Upper lobe of left lung (tissue), 6 donors: Measurements from ENCODE around the gene TAF11L3. TPM values are rescaled to one million over a fixed set of nuclear protein-coding genes. Genes with fewer than 3 reads are reported as not detected.
"Not testable (repeated sequence)": the region's sequence is repeated elsewhere in the genome, so short reads cannot be mapped to it uniquely, and the experiment has no call there.

Source experiments
- ATAC-seq, 2 donors: fragments of 200-7000 bp; cut with Tn5 transposase; one replicate each; pipeline ENCODE4 v1.9.1; 2022; ENCODE audit warnings: mild to moderate bottlenecking in 2 of 2, moderate library complexity in 2 of 2; ENCODE audit not compliant: low FRiP score in 2 of 2
- DNase-seq, 2 donors: peaks; one replicate each; pipeline ENCODE4 v3.0.0-alpha.2; 2019 to 2020
- H3K27ac ChIP-seq, 4 donors: fragments of 200-600 bp; sonication (generic); one replicate each; pipeline ENCODE4 v1.5.1; 2016 to 2019
- H3K27me3 ChIP-seq, 4 donors: fragments of 200-600 bp; sonication (generic); one replicate each; pipeline ENCODE4 v1.5.1; 2017 to 2019
- H3K36me3 ChIP-seq, 4 donors: fragments of 200-600 bp; sonication (generic); one replicate each; pipeline ENCODE4 v1.5.1; 2016 to 2019
- H3K4me1 ChIP-seq, 4 donors: fragments of 200-600 bp; sonication (generic); one replicate each; pipeline ENCODE4 v1.5.1; 2018 to 2019
- H3K4me3 ChIP-seq, 4 donors: fragments of 200-600 bp; sonication (generic); one replicate each; pipeline ENCODE4 v1.5.1; 2017 to 2019; ENCODE audit warnings: mild to moderate bottlenecking in 2 of 4, moderate library complexity in 1 of 4
- H3K9me3 ChIP-seq, 4 donors: fragments of 200-600 bp; sonication (generic); one replicate each; pipeline ENCODE4 v1.5.1; 2018 to 2019
- EP300 ChIP-seq, 4 donors: sonication (generic); formaldehyde crosslinking; IDR thresholded peaks; one replicate each; pipeline ENCODE4 v1.5.1; 2017; ENCODE audit warnings: antibody characterized with exemption in 4 of 4, control low read depth in 2 of 4
- POLR2A ChIP-seq, 4 donors: fragments of 450-650 bp; IDR thresholded peaks; one replicate each; pipeline ENCODE4 v1.5.1; 2016 to 2017; ENCODE audit warnings: antibody characterized with exemption in 4 of 4, mild to moderate bottlenecking in 2 of 4
- POLR2AphosphoS5 ChIP-seq, 2 donors: sonication (generic); formaldehyde crosslinking; IDR thresholded peaks; one replicate each; pipeline ENCODE4 v1.5.1; 2017; ENCODE audit warnings: antibody characterized with exemption in 2 of 2
- WGBS, 2 donors: methylation state at CpG; one replicate each; pipeline ENCODE4 v1.1.5; 2017 to 2018; 5-methylcytosine and 5-hydroxymethylcytosine counted together
- total RNA-seq, 6 donors: library from RNA; depleted of rRNA in 4 of 6; stranded (reverse); fragments of >200 nt in 4 of 6; gene quantifications; one replicate each; pipeline versions ENCODE4 v1.1.0 to v1.2.1, GENCODE V29; 2016 to 2021
- TF ChIP-seq, protein P1 (sequence below), 6 experiments: fragments of 450-650 bp in 4 of 6; fragments of 200-600 bp in 2 of 6; sonication (generic) in 2 of 6; IDR thresholded peaks; one replicate each; pipeline ENCODE4 v1.5.1; 2016 to 2019; ENCODE audit warnings: antibody characterized with exemption in 6 of 6
- donor health status: DM: no; HTN: no; CAD: no; lungs with moderate emphysema.
- donor health status: DM: no; HTN: yes; CAD: no; lungs with severe emphysema.

TAF11L3 gene
- total RNA-seq, 6 donors from 2014 or later: not detected

DNA sequence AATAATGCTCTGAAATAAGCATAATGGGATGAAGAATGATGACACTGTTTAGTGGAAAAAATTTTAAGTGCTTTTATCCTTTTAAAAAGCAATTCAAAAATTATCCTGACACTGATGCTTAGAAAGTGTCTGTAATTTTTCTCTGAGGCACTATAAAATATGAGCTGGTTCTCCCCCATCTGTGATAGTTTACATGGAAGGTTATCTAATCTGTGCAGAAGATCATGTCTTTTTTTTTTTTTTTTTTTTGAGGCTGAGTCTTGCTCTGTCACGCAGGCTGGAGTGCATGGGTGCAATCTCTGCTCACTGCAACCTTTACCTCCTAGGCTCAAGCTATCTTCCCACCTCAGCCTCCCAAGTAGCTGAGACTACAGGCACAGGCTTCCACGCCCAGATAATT is 35.4 kb upstream of the TAF11L3 start:
- DNase-seq (no peak), ATAC-seq (no peak)
- Histone ChIP-seq H3K4me1 (no peaks in the 10 kb centered on the region), H3K27me3 (no peaks in the 10 kb centered on the region), H3K4me3 (no peak overlapping the region), H3K36me3 (no peaks in the 10 kb centered on the region), H3K27ac (no peak overlapping the region), H3K9me3 (no peaks in the 10 kb centered on the region)
- 58 to 71% methylated on average over 2 of the region's 2 CpGs for WGBS, 2 donors
- TF ChIP-seq POLR2A (IDR thresholded peaks at IDR 0.05) (no peak), EP300 (IDR thresholded peaks at IDR 0.05) (no peak)

DNA sequence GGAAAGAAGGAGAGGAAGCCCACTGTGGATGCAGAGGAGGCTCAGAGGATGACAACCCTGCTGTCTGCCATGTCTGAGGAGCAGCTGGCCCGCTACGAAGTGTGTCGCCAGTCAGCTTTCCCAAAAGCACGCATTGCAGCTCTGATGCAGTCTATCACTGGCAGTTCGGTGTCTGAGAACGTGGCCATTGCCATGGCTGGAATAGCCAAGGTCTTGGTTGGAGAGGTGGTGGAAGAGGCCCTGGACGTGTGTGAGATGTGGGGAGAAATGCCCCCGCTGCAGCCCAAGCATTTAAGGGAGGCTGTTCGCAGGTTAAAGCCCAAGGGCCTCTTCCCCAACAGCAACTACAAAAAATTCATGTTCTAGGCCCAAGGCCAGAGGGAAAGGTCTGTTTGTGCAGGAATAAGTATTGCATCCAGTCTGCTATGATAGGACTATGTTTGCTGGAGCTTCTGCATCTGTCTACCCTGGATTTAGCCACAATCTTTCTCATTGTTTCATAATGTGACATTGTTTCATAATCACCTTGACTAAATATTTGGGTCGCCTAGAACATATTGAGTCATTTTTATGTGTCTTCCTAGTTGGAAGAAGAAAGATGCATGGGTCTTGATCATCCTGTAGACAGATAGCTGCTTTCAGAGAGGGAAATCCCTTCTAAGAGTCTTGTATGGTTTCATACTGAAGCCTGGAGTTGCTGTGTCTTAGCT is 31.5 kb upstream of the TAF11L3 start:
- H3K27me3 ChIP-seq, DNase-seq, H3K27ac ChIP-seq, ATAC-seq, H3K9me3 ChIP-seq, H3K36me3 ChIP-seq, H3K4me3 ChIP-seq, H3K4me1 ChIP-seq: not testable (repeated sequence)
- 87 to 92% methylated on average over 10 of the region's 10 CpGs for WGBS, 2 donors

DNA sequence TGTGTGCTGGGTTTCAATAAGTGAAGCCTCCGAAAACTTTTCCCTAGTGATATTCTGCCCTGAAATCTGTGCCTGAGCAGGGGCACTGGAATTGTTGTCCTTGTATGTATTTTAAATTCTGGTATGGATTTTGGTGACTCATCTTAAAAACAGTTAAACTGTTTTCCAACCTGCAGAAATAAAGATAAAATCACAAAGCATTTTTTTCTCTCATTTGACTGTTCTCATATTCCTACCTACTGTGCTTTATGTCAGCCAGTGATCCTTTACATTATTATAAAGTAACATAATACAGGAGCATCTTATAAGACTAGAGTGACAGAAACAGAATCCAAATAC is 31.0 kb upstream of the TAF11L3 start:
- H3K9me3 ChIP-seq: no peaks in the 10 kb centered on the region
- WGBS, 2 donors: 81 to 94% methylated on average over 1 of the region's 1 CpG
- H3K4me1 ChIP-seq: no peaks in the 10 kb centered on the region
- H3K4me3 ChIP-seq: no peak overlapping the region
- H3K36me3 ChIP-seq: no peaks in the 10 kb centered on the region
- ATAC-seq: no peak
- no peak for DNase-seq
- H3K27ac ChIP-seq: no peak overlapping the region
- no peaks in the 10 kb centered on the region for H3K27me3 ChIP-seq
- TF ChIP-seq POLR2A (IDR thresholded peaks at IDR 0.05) (no peak), POLR2AphosphoS5 (IDR thresholded peaks at IDR 0.05) (no peak)

DNA sequence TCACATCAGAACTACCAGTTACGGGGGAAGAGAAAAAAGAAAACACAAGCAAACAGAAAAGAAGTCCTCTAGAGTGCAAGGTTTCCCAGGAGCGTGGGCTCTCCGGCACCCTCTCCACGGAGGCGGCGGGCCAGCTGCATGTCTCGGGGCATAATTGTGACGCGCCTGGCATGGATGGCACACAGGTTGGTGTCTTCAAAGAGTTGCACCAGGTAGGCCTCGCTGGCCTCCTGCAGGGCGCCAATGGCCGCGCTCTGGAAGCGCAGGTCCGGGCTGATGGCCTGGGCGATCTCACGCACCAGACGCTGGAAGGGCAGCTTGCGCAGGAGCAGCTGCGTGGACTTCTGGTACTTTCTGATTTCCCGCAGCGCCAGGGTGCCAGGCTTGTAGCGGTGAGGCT is 26.9 kb upstream of the TAF11L3 start:
- not testable (repeated sequence) for H3K4me3 ChIP-seq, ATAC-seq, H3K4me1 ChIP-seq, H3K27ac ChIP-seq, H3K9me3 ChIP-seq, H3K27me3 ChIP-seq, H3K36me3 ChIP-seq
- 94 to 96% methylated on average over 15 to 21 of the region's 23 CpGs for WGBS, 2 donors
- DNase-seq: peak in 1 of 2 donors; percentile 59

DNA sequence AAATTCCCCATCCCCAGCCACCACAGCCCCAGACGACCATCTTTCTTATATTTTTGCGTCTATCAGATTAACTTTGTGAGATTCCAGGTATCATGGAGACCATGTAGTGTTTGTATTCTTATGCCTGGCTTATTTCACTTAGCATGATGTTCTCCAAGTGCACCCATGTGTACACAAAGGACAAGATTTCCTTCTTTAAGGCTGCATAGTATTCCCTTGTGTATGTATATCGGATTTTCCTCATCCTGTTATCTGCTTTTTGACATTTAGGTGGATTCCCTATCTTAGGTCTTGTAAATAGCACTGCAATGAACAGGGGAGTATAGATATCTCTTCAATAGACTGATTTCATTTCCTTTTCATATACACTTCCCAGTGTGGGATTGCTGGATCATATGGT is 25.4 kb upstream of the TAF11L3 start:
- TF ChIP-seq, protein P1, sequence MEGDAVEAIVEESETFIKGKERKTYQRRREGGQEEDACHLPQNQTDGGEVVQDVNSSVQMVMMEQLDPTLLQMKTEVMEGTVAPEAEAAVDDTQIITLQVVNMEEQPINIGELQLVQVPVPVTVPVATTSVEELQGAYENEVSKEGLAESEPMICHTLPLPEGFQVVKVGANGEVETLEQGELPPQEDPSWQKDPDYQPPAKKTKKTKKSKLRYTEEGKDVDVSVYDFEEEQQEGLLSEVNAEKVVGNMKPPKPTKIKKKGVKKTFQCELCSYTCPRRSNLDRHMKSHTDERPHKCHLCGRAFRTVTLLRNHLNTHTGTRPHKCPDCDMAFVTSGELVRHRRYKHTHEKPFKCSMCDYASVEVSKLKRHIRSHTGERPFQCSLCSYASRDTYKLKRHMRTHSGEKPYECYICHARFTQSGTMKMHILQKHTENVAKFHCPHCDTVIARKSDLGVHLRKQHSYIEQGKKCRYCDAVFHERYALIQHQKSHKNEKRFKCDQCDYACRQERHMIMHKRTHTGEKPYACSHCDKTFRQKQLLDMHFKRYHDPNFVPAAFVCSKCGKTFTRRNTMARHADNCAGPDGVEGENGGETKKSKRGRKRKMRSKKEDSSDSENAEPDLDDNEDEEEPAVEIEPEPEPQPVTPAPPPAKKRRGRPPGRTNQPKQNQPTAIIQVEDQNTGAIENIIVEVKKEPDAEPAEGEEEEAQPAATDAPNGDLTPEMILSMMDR (IDR thresholded peaks at IDR 0.05): no peak
- TF ChIP-seq POLR2A (IDR thresholded peaks at IDR 0.05) (no peak), POLR2AphosphoS5 (IDR thresholded peaks at IDR 0.05) (no peak), EP300 (IDR thresholded peaks at IDR 0.05) (no peak)
- H3K27me3 ChIP-seq: no peaks in the 10 kb centered on the region
- no peak overlapping the region for H3K4me3 ChIP-seq
- 94 to 96% methylated on average over 3 of the region's 3 CpGs for WGBS, 2 donors
- DNase-seq: no peak
- ATAC-seq: no peak
- no peaks in the 10 kb centered on the region for H3K4me1 ChIP-seq
- H3K27ac ChIP-seq: no peak overlapping the region
- H3K36me3 ChIP-seq: no peaks in the 10 kb centered on the region
- no peaks in the 10 kb centered on the region for H3K9me3 ChIP-seq

DNA sequence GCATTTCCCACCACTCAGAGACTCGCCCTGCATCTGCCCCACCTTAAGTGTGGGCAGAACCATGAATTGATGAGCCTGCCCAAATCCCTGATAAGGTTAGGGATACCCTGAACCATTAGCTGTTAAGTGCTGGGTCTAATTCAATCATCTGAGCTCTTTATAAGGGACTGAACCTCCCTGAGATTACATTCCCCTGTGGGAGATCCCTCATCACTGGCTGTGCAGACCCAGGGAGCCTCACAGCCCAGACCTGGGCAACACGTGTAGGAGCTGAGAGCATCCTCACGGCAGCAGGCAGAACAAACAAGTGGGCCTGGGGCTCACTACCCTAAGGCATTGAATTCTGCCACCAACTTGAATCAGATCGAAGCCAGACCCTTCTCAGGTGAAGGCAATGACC is 20.7 kb upstream of the TAF11L3 start:
- no peaks in the 10 kb centered on the region for H3K36me3 ChIP-seq
- ATAC-seq (no peak), DNase-seq (no peak)
- no peak overlapping the region for H3K4me3 ChIP-seq
- H3K27ac ChIP-seq: no peak overlapping the region
- WGBS, 2 donors: 69 to 73% methylated on average over 4 of the region's 4 CpGs
- no peaks in the 10 kb centered on the region for H3K27me3 ChIP-seq
- no peaks in the 10 kb centered on the region for H3K9me3 ChIP-seq
- H3K4me1 ChIP-seq: no peaks in the 10 kb centered on the region
- TF ChIP-seq, protein P1 (IDR thresholded peaks at IDR 0.05): no peak
- no peak for TF ChIP-seq POLR2AphosphoS5 (IDR thresholded peaks at IDR 0.05)
- TF ChIP-seq EP300 (IDR thresholded peaks at IDR 0.05): no peak
- no peak for TF ChIP-seq POLR2A (IDR thresholded peaks at IDR 0.05)

DNA sequence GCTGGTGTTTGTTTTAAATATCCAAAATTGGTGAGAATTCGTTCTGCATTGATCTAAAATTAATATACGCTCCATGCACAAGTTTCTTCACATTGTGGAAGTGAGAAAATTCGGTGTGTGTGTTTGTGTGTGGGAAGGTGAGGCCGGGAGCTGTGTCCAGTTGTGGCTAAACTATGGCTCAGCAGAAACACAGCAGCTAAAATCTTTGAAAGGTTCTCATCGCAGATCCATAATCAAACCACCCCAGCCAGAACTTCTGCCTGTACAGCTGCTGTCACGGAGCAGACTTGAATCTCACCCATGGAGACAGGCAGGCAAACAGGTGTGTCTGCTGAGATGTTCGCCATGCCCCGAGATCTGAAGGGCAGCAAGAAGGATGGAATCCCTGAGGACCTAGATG is 20.2 kb upstream of the TAF11L3 start, which contains the start of gene TAF11L2:
Gene TAF11L2, plus strand, starts transcription at position 301 of the 400 bp plus-strand sequence.
- not testable (repeated sequence) for ATAC-seq, DNase-seq, H3K9me3 ChIP-seq, H3K4me3 ChIP-seq, H3K4me1 ChIP-seq, H3K36me3 ChIP-seq, H3K27ac ChIP-seq, H3K27me3 ChIP-seq
- WGBS, 2 donors: 87 to 92% methylated on average over 8 of the region's 8 CpGs
